GM23338 (cell line): ENCODE data around the gene ZDHHC7. TPM values are rescaled to one million over a fixed set of nuclear protein-coding genes. Genes with fewer than 3 reads are reported as not detected.

Experiments used
- ATAC-seq: fragments of 200-7000 bp; cut with Tn5 transposase; 3 replicates; pipeline ENCODE4 v1.9.1; 2020
- DNase-seq: peaks from one replicate; pipeline ENCODE4 v3.0.0-alpha.2; 2015; ENCODE audit warnings: low spot score
- H2AFZ ChIP-seq: fragments of 200-600 bp; sonication (generic); 2 replicates; pipeline ENCODE4 v1.8.0; 2016; ENCODE audit warnings: antibody characterized with exemption, mild to moderate bottlenecking, moderate library complexity
- H3F3A ChIP-seq: fragments of 200-600 bp; sonication (generic); replicated peaks from 2 replicates; pipeline ENCODE4 v1.8.0; 2017; ENCODE audit warnings: antibody characterized with exemption, mixed run types, low read depth
- H3K27ac ChIP-seq: fragments of 200-600 bp; sonication (generic); 2 replicates; pipeline ENCODE4 v1.6.1; 2016; ENCODE audit warnings: low read depth
- H3K27me3 ChIP-seq: fragments of 200-600 bp; sonication (generic); 2 replicates; pipeline ENCODE4 v1.8.0; 2016; ENCODE audit warnings: mild to moderate bottlenecking, mixed run types, moderate library complexity; ENCODE audit not compliant: insufficient read depth
- H3K36me3 ChIP-seq: fragments of 200-600 bp; sonication (generic); 2 replicates; pipeline ENCODE4 v1.8.0; 2016; ENCODE audit warnings: mild to moderate bottlenecking; ENCODE audit not compliant: insufficient read depth
- H3K4me1 ChIP-seq: fragments of 200-600 bp; sonication (generic); 2 replicates; pipeline ENCODE4 v1.8.0; 2016; ENCODE audit warnings: mild to moderate bottlenecking, moderate library complexity; ENCODE audit not compliant: insufficient read depth
- H3K4me2 ChIP-seq: fragments of 200-600 bp; sonication (generic); 2 replicates; pipeline ENCODE4 v1.7.1; 2017; ENCODE audit warnings: mixed run types
- H3K4me3 ChIP-seq: fragments of 200-600 bp; sonication (generic); 2 replicates; pipeline ENCODE4 v1.6.1; 2016; ENCODE audit warnings: mixed run types
- H3K79me2 ChIP-seq: fragments of 200-600 bp; sonication (generic); replicated peaks from 2 replicates; pipeline ENCODE4 v1.8.0; 2017; ENCODE audit warnings: mild to moderate bottlenecking; ENCODE audit not compliant: insufficient read depth
- H3K9me2 ChIP-seq: fragments of 200-600 bp; sonication (generic); 2 replicates; pipeline ENCODE4 v1.8.0; 2017; ENCODE audit not compliant: insufficient read depth
- H4K20me1 ChIP-seq: fragments of 200-600 bp; sonication (generic); replicated peaks from 2 replicates; pipeline ENCODE4 v1.8.0; 2017; ENCODE audit warnings: mild to moderate bottlenecking; ENCODE audit not compliant: insufficient read depth
- H3K27ac Mint-ChIP-seq: 2 replicates; pipeline ENCODE4 v1.8.0; 2020; ENCODE audit warnings: inconsistent platforms, mild to moderate bottlenecking, moderate library complexity, mixed read lengths
- H3K27me3 Mint-ChIP-seq: 3 replicates; pipeline ENCODE4 v1.8.0; 2022; ENCODE audit warnings: low read depth, mild to moderate bottlenecking, moderate library complexity, mixed read lengths, inconsistent platforms; ENCODE audit not compliant: insufficient read depth, poor library complexity
- H3K36me3 Mint-ChIP-seq: 3 replicates; pipeline ENCODE4 v1.8.0; 2021; ENCODE audit warnings: low read depth, mild to moderate bottlenecking, inconsistent platforms, moderate library complexity, mixed read lengths
- H3K4me1 Mint-ChIP-seq: 3 replicates; pipeline ENCODE4 v1.8.0; 2020; ENCODE audit warnings: mild to moderate bottlenecking, inconsistent platforms, mixed read lengths
- H3K4me3 Mint-ChIP-seq: 3 replicates; pipeline ENCODE4 v1.8.0; 2021; ENCODE audit warnings: moderate library complexity, mild to moderate bottlenecking, inconsistent platforms, mixed read lengths
- H3K9me3 Mint-ChIP-seq: 3 replicates; pipeline ENCODE4 v1.8.0; 2020; ENCODE audit warnings: moderate library complexity, mild to moderate bottlenecking, inconsistent platforms, mixed read lengths
- CREB1 ChIP-seq: fragments of 250-450 bp; sonication (Bioruptor Pico); IDR thresholded peaks from 2 replicates; pipeline ENCODE4 v1.5.0; 2020; ENCODE audit warnings: low read depth, mild to moderate bottlenecking, moderate library complexity
- CTCF ChIP-seq, 2 experiments: fragments of 200-600 bp in 1 of 2; sonication (generic) in 1 of 2; conservative IDR thresholded peaks; 2 replicates each; pipeline versions ENCODE4 v1.5.1 to v1.6.1; 2016 to 2017; ENCODE audit warnings: antibody characterized with exemption in 2 of 2, low read depth in 2 of 2, mild to moderate bottlenecking in 2 of 2, moderate library complexity in 1 of 2
- ETS1 ChIP-seq: IDR thresholded peaks from 2 replicates; pipeline ENCODE4 v1.6.1; 2016; ENCODE audit warnings: antibody characterized with exemption
- EZH2 ChIP-seq: fragments of 200-600 bp; sonication (generic); IDR thresholded peaks from one replicate; pipeline ENCODE4 v1.8.0; 2017; ENCODE audit warnings: antibody characterized with exemption, mild to moderate bottlenecking, low read depth; ENCODE audit not compliant: unreplicated experiment
- EZH2phosphoT487 ChIP-seq: fragments of 200-600 bp; sonication (generic); IDR thresholded peaks from one replicate; pipeline ENCODE4 v1.8.1; 2018; ENCODE audit warnings: antibody characterized with exemption; ENCODE audit not compliant: unreplicated experiment
- JUNB ChIP-seq: IDR thresholded peaks from one replicate; pipeline ENCODE4 v1.6.1; 2016; ENCODE audit warnings: antibody characterized with exemption; ENCODE audit not compliant: unreplicated experiment
- NANOG ChIP-seq: IDR thresholded peaks from 2 replicates; pipeline ENCODE4 v1.6.1; 2016; ENCODE audit warnings: antibody characterized with exemption, borderline replicate concordance
- POLR2AphosphoS5 ChIP-seq: IDR thresholded peaks from 2 replicates; pipeline ENCODE4 v1.6.1; 2016; ENCODE audit warnings: antibody characterized with exemption, low read depth
- STAT1 ChIP-seq: IDR thresholded peaks from one replicate; pipeline ENCODE4 v1.6.1; 2016; ENCODE audit warnings: antibody characterized with exemption; ENCODE audit not compliant: unreplicated experiment
- ZNF114 ChIP-seq: fragments of 250-450 bp; sonication (Bioruptor Pico); IDR thresholded peaks from 2 replicates; pipeline ENCODE4 v1.5.0; 2020; ENCODE audit warnings: mild to moderate bottlenecking, moderate library complexity
- ZNF331 ChIP-seq: fragments of 250-450 bp; sonication (Bioruptor Pico); IDR thresholded peaks from 2 replicates; pipeline ENCODE4 v1.5.0; 2020; ENCODE audit warnings: low read depth, mild to moderate bottlenecking, moderate library complexity
- ZNF462 ChIP-seq: fragments of 250-450 bp; sonication (Bioruptor Pico); IDR thresholded peaks from 2 replicates; pipeline ENCODE4 v1.5.0; 2020; ENCODE audit warnings: mild to moderate bottlenecking, moderate library complexity
- polyA plus RNA-seq: library from polyadenylated mRNA; unstranded; fragments of >200 nt; fragmentation: Nextera tagmentation; extraction: Ambion mirVana; gene quantifications from 2 replicates; pipeline ENCODE4 v1.2.1, GENCODE V29; 2016
- total RNA-seq: library from RNA; depleted of rRNA; stranded (reverse); fragments of >200 nt; shearing (Covaris generic); gene quantifications from 2 replicates; pipeline ENCODE4 v1.2.3, GENCODE V29; 2014

The ZDHHC7 gene
- total and polyA plus RNA-seq, 2 experiments from 2014 or later, result 13.1 to 46.1 TPM

- no peaks in the 10 kb centered on the region for H3K36me3 ChIP-seq
- H3F3A ChIP-seq, result no peaks in the 10 kb centered on the region
- no peak overlapping the region; the same call in 1 of the 2 replicates for H3K27ac Mint-ChIP-seq
- DNase-seq (peak; percentile 38), ATAC-seq (peak; percentile 39)
- peaks cover 8% of the 10 kb centered on the region for H3K4me1 Mint-ChIP-seq
- H3K36me3 Mint-ChIP-seq, result no peaks in the 10 kb centered on the region; the same call in 2 of the 3 replicates
- H2AFZ ChIP-seq, result peak overlapping the region; percentile 63; the same call in 1 of the 2 replicates
- no peaks in the 10 kb centered on the region for H3K9me2 ChIP-seq
- no peak overlapping the region for H3K27ac ChIP-seq
- no peak overlapping the region for H3K4me3 Mint-ChIP-seq
- no peak overlapping the region for H3K4me3 ChIP-seq
- peaks cover 6% of the 10 kb centered on the region for H3K27me3 Mint-ChIP-seq
- H3K79me2 ChIP-seq, result no peaks in the 10 kb centered on the region
- H3K27me3 ChIP-seq, result no peaks in the 10 kb centered on the region
- no peaks in the 10 kb centered on the region; the same call in 2 of the 3 replicates for H3K9me3 Mint-ChIP-seq
- no peak overlapping the region for H3K4me2 ChIP-seq
- no peaks in the 10 kb centered on the region for H3K4me1 ChIP-seq
- no peaks in the 10 kb centered on the region for H4K20me1 ChIP-seq
- TF ChIP-seq ZNF462 (CRISPR knock-in tag), result no peak
- no peak for TF ChIP-seq CTCF (conservative IDR thresholded peaks at IDR 0.05; ENCODE audit: low read depth in 2 of 2)
- TF ChIP-seq ZNF331 (CRISPR knock-in tag), result no peak
- TF ChIP-seq STAT1, result no peak
- TF ChIP-seq NANOG, result no peak
- TF ChIP-seq JUNB, result no peak
- TF ChIP-seq EZH2phosphoT487, result no peak
- TF ChIP-seq EZH2, result no peak
- TF ChIP-seq POLR2AphosphoS5, result no peak
- TF ChIP-seq ZNF114 (CRISPR knock-in tag), result no peak
- no peak for TF ChIP-seq CREB1 (CRISPR knock-in tag)
- no peak for TF ChIP-seq ETS1
Measured at GRCh38 chr16:84924331-84925091, 86.8 kb downstream of the ZDHHC7 start.
